Ovary (tissue), 3 donors: Measurements from ENCODE around the gene GOLGA6A.

Source experiments
- POLR2A ChIP-seq: fragments of 450-650 bp; IDR thresholded peaks from one replicate; pipeline ENCODE4 v1.6.1; 2017; ENCODE audit warnings: antibody characterized with exemption, mild to moderate bottlenecking, moderate library complexity
- TF ChIP-seq, protein P1 (sequence below), 3 donors: fragments of 450-650 bp in 2 of 3; fragments of 200-600 bp in 1 of 3; IDR thresholded peaks; one replicate each; pipeline versions ENCODE4 v1.5.1 to v1.8.0; 2016 to 2022; ENCODE audit warnings: antibody characterized with exemption in 3 of 3, mild to moderate bottlenecking in 1 of 3
- donor health status: DM: no; HTN: no; CAD: no.

DNA sequence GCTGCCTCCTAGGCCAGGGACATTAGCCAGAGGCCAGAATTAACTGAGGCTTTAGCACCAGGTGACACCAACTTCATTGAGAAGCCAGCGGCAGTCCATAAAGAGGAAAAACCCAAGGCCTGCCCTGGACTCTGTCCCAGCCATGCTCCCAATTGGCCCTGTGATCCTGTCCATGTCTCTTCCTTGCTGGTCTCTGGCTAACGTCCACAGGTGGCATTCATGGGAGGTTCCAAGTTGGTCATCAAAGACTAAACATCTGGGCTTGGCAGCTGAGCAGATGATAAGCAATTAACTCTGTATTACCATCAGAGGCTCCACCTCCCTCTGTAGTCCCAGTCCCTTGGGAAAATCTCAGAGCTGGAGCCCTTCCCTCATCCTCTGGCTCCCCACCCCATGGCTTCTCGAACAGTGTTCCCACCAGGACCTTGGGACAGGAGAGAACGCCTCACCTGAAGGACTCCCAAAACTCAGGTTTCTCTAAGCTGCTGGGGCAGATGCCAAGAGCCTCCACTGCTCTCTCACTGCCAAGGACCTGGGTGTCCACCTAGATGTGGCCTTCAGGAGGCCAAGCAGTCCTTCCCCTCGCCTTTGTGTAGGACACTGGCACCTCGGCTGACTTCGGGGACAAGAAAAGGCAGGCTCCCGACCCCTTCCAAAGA, 40.4 kb downstream of the GOLGA6A start:
- no peak for TF ChIP-seq POLR2A
- TF ChIP-seq, protein P1, sequence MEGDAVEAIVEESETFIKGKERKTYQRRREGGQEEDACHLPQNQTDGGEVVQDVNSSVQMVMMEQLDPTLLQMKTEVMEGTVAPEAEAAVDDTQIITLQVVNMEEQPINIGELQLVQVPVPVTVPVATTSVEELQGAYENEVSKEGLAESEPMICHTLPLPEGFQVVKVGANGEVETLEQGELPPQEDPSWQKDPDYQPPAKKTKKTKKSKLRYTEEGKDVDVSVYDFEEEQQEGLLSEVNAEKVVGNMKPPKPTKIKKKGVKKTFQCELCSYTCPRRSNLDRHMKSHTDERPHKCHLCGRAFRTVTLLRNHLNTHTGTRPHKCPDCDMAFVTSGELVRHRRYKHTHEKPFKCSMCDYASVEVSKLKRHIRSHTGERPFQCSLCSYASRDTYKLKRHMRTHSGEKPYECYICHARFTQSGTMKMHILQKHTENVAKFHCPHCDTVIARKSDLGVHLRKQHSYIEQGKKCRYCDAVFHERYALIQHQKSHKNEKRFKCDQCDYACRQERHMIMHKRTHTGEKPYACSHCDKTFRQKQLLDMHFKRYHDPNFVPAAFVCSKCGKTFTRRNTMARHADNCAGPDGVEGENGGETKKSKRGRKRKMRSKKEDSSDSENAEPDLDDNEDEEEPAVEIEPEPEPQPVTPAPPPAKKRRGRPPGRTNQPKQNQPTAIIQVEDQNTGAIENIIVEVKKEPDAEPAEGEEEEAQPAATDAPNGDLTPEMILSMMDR (IDR thresholded peaks at IDR 0.05), result no peak
